Measurements from ENCODE around the gene VAC14. TPM values are rescaled to one million over a fixed set of nuclear protein-coding genes. Genes with fewer than 3 reads are reported as not detected.

Gene VAC14
- total RNA-seq, 4 donors from 2014 or later, result 18.6 to 32.2 (median 25.9) TPM

GRCh38 chr16:70652322-70652721, 148.6 kb downstream of the VAC14 start:
- 36 to 59% methylated on average over 2 of the region's 2 CpGs for WGBS, 2 donors
- H3K36me3 ChIP-seq, result peaks cover 0 to 31% (median 0%) of the 10 kb centered on the region in 3 donors
- no peaks in the 10 kb centered on the region for H3K27me3 ChIP-seq
- peaks cover 4 to 53% (median 8%) of the 10 kb centered on the region in 3 donors for H3K4me1 ChIP-seq
- no peaks in the 10 kb centered on the region for H3K9me3 ChIP-seq
- intact Hi-C loops (cut with DNase I), result loop anchor here (10.0 kb wide), 1 partner anchor 288 kb away; no protein-coding TSS in a partner anchor
- peak overlapping the region in 2 of 4 donors; percentile 35 to 73 for H3K27ac ChIP-seq
- TF ChIP-seq POLR2A (IDR thresholded peaks at IDR 0.05), result no peak
- TF ChIP-seq CTCF (IDR thresholded peaks at IDR 0.05), result no peak
- H3K4me3 ChIP-seq, result no peak overlapping the region
- DNase-seq, result no peak

GRCh38 chr16:70651524-70651923, 149.4 kb downstream of the VAC14 start:
- DNase-seq, result no peak
- peaks cover 0 to 27% (median 0%) of the 10 kb centered on the region in 3 donors for H3K36me3 ChIP-seq
- TF ChIP-seq POLR2A (IDR thresholded peaks at IDR 0.05) (no peak), CTCF (IDR thresholded peaks at IDR 0.05) (no peak)
- no peaks in the 10 kb centered on the region for H3K27me3 ChIP-seq
- H3K9me3 ChIP-seq, result no peaks in the 10 kb centered on the region
- intact Hi-C loops (cut with DNase I), result loop anchor here (10.0 kb wide), 1 partner anchor 287 kb away; no protein-coding TSS in a partner anchor
- peaks cover 4 to 53% (median 8%) of the 10 kb centered on the region in 3 donors for H3K4me1 ChIP-seq
- 60 to 71% methylated on average over 3 of the region's 3 CpGs for WGBS, 2 donors
- no peak overlapping the region for H3K4me3 ChIP-seq
- peak overlapping the region in 1 of 4 donors; percentile 73 for H3K27ac ChIP-seq

GRCh38 chr16:70650216-70650615, 150.7 kb downstream of the VAC14 start:
- 66 to 88% methylated on average over 1 to 4 of the region's 4 CpGs for WGBS, 2 donors

GRCh38 chr16:70649300-70649699, 151.7 kb downstream of the VAC14 start:
- H3K4me3 ChIP-seq, result no peak overlapping the region
- TF ChIP-seq CTCF (IDR thresholded peaks at IDR 0.05) (no peak), POLR2A (IDR thresholded peaks at IDR 0.05) (no peak)
- WGBS, 2 donors, result 76 to 84% methylated on average over 5 of the region's 7 CpGs
- DNase-seq, result no peak
- H3K27me3 ChIP-seq, result no peaks in the 10 kb centered on the region
- intact Hi-C loops (cut with DNase I), result no loop called here
- H3K27ac ChIP-seq, result peak overlapping the region in 1 of 4 donors; percentile 69
- H3K9me3 ChIP-seq, result no peaks in the 10 kb centered on the region
- H3K36me3 ChIP-seq, result peaks cover 0 to 9% (median 0%) of the 10 kb centered on the region in 3 donors
- peaks cover 4 to 52% (median 8%) of the 10 kb centered on the region in 3 donors for H3K4me1 ChIP-seq

More at GRCh38 chr16:70650216-70650615, 150.7 kb downstream of the VAC14 start:
- no peak for TF ChIP-seq CTCF (IDR thresholded peaks at IDR 0.05)
- no peak for TF ChIP-seq POLR2A (IDR thresholded peaks at IDR 0.05)
- no peak overlapping the region for H3K4me3 ChIP-seq
- H3K36me3 ChIP-seq, result peaks cover 0 to 14% (median 0%) of the 10 kb centered on the region in 3 donors
- H3K27ac ChIP-seq, result peak overlapping the region in 2 of 4 donors; percentile 3 to 69
- H3K4me1 ChIP-seq, result peaks cover 4 to 53% (median 8%) of the 10 kb centered on the region in 3 donors
- no peak for DNase-seq
- H3K9me3 ChIP-seq, result no peaks in the 10 kb centered on the region
- no peaks in the 10 kb centered on the region for H3K27me3 ChIP-seq
- intact Hi-C loops (cut with DNase I), result loop anchor here (10.0 kb wide), 1 partner anchor 285 kb away; no protein-coding TSS in a partner anchor

GRCh38 chr16:70648606-70649005, 152.4 kb downstream of the VAC14 start:
- H3K9me3 ChIP-seq, result no peaks in the 10 kb centered on the region
- peaks cover 0 to 9% (median 0%) of the 10 kb centered on the region in 3 donors for H3K36me3 ChIP-seq
- no peak overlapping the region for H3K4me3 ChIP-seq
- TF ChIP-seq POLR2A (IDR thresholded peaks at IDR 0.05) (no peak), CTCF (IDR thresholded peaks at IDR 0.05) (no peak)
- no peak for DNase-seq
- 70 to 78% methylated on average over 6 of the region's 6 CpGs for WGBS, 2 donors
- no peaks in the 10 kb centered on the region for H3K27me3 ChIP-seq
- peak overlapping the region in 1 of 4 donors; percentile 69 for H3K27ac ChIP-seq
- intact Hi-C loops (cut with DNase I), result no loop called here
- peaks cover 0 to 45% (median 8%) of the 10 kb centered on the region in 3 donors for H3K4me1 ChIP-seq

Data from esophagus squamous epithelium (tissue), 5 donors.